Measurements from ENCODE around the gene HOXD8. TPM values are rescaled to one million over a fixed set of nuclear protein-coding genes. Genes with fewer than 3 reads are reported as not detected.

The HOXD8 gene
- total RNA-seq, 1 donor from 2014 or later, result 0.58 TPM

DNA sequence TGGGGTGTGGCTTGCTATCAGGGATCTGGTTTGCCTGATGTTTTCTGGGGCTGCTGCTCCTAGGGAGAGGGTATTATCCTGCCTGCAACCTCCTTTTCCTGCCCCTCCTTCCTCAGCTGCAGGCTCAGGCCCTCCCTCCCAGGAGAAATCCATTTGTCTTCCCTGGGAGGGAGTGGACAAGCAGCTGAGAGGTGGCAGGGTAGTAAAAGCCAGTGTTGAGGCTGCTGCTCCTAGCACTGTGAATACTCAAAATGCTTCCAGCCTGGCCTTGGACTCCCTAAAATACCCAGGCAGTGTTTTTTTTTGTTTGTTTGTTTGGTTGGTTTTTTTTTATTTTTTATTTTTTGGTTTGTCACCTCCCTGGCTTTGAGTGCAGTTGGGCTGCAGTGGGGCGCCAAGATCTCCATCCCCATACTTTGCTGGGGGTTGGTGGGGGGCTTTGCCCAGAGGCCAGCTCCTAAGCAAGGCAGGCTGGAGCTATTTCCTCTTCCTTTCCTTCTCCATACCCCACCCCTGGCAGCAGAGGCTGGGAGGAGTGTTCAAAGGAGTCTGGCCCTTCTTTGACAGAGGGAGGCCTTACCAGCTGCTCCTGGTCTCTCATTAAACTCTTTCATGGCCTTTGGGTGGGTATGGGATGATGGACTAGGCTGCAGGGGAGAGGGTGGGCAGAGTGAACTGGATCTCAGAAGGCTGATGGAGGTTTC lies 41.2 kb downstream of the HOXD8 start:
- no peak overlapping the region for H3K4me3 Mint-ChIP-seq
- peaks cover 98% of the 10 kb centered on the region for H3K27me3 Mint-ChIP-seq (ENCODE audit: low read depth)
- H3K36me3 Mint-ChIP-seq, result no peaks in the 10 kb centered on the region
- H3K27ac Mint-ChIP-seq, result no peak overlapping the region
- no peaks in the 10 kb centered on the region for H3K9me3 Mint-ChIP-seq
- peaks cover 12% of the 10 kb centered on the region for H3K4me1 Mint-ChIP-seq
- TF ChIP-seq CTCF (IDR thresholded peaks at IDR 0.05; ENCODE audit: unreplicated experiment), result no peak
- DNase-seq (ENCODE audit: low spot score in 2 of 2, unreplicated experiment in 2 of 2), result no peak

DNA sequence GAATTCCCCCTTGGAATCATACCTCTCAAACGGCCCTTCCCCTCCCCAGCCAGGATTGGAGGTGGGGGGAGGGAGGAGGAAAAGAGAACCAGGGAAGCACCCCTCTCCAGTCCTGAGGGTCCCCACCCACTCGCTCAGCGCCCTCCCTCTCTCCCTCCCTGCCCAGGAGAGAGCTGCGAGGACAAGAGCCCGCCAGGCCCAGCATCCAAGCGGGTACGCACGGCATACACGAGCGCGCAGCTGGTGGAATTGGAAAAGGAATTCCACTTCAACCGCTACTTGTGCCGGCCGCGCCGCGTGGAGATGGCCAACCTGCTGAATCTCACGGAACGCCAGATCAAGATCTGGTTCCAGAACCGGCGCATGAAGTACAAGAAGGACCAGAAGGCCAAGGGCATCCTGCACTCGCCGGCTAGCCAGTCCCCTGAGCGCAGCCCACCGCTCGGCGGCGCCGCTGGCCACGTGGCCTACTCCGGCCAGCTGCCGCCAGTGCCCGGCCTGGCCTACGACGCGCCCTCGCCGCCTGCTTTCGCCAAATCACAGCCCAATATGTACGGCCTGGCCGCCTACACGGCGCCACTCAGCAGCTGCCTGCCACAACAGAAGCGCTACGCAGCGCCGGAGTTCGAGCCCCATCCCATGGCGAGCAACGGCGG lies 42.0 kb downstream of the HOXD8 start:
- Mint-ChIP-seq H3K36me3 (no peaks in the 10 kb centered on the region), H3K27ac (no peak overlapping the region), H3K4me3 (no peak overlapping the region), H3K4me1 (peaks cover 10% of the 10 kb centered on the region), H3K9me3 (no peaks in the 10 kb centered on the region), H3K27me3 (ENCODE audit: low read depth) (peaks cover 98% of the 10 kb centered on the region)
- no peak for DNase-seq (ENCODE audit: low spot score in 2 of 2, unreplicated experiment in 2 of 2)
- TF ChIP-seq CTCF (IDR thresholded peaks at IDR 0.05; ENCODE audit: unreplicated experiment), result no peak

- DNase-seq (ENCODE audit: low spot score in 2 of 2, unreplicated experiment in 2 of 2), result peak in 1 of 2 experiments; percentile 39
- H3K27ac Mint-ChIP-seq, result no peak overlapping the region
- TF ChIP-seq CTCF (IDR thresholded peaks at IDR 0.05; ENCODE audit: unreplicated experiment), result no peak
- H3K4me1 Mint-ChIP-seq, result peaks cover 10% of the 10 kb centered on the region
- peaks cover 2% of the 10 kb centered on the region for H3K36me3 Mint-ChIP-seq
- no peak overlapping the region for H3K4me3 Mint-ChIP-seq
- H3K9me3 Mint-ChIP-seq, result no peaks in the 10 kb centered on the region
- peaks cover 98% of the 10 kb centered on the region for H3K27me3 Mint-ChIP-seq (ENCODE audit: low read depth)
These were observed 42.7 kb downstream of the HOXD8 start for GRCh38 chr2:176172007-176172894.

- Mint-ChIP-seq H3K4me3 (no peak overlapping the region), H3K27ac (no peak overlapping the region), H3K36me3 (peaks cover 2% of the 10 kb centered on the region), H3K9me3 (no peaks in the 10 kb centered on the region), H3K27me3 (ENCODE audit: low read depth) (peaks cover 98% of the 10 kb centered on the region), H3K4me1 (peaks cover 10% of the 10 kb centered on the region)
- no peak for DNase-seq (ENCODE audit: low spot score in 2 of 2, unreplicated experiment in 2 of 2)
- TF ChIP-seq CTCF (IDR thresholded peaks at IDR 0.05; ENCODE audit: unreplicated experiment), result no peak
These were observed 43.5 kb downstream of the HOXD8 start for GRCh38 chr2:176172895-176173566.

Measured in mesothelial cell of epicardium (in vitro differentiated cells).